Measurements from ENCODE around the gene ADAM11.
"Not testable (repeated sequence)": the region's sequence is repeated elsewhere in the genome, so short reads cannot be mapped to it uniquely, and the experiment has no call there.

ADAM11 gene

DNA sequence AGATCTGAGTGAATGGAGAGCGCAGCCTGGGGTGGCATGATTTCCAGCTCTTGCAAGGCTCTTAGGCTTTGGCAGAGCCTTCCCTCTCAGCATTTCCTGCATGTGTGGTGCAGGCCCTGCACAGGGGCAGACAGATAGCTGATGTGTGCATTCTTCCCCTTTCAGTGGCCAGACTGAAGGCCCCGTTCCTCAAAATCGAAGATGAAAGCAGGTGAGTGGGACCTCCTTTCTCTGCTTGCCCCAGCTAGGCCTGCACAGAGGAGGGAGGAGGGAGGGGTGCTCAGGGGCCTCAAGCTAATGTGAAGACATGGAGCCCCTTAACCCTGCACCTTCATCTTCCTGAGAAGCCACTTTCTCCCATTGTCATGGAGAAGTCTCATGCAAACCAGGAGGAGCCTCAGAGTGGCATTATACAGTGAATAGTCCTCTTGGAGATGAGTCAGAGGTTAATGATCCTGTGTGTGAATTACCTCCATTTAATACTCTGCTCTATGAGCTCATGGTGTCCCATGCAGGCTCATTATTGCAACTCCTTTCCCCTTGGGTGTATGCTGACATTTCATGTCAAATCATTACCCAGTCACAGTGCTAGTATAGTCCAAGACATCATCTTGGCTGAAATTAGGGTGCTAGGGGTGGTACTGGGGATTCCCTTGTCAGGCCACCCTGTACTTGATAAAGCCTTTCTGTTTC is 20.4 kb upstream of the ADAM11 start:
- H3K27ac ChIP-seq, result no peak overlapping the region
- no peak for TF ChIP-seq ZFX (IDR thresholded peaks at IDR 0.05; ENCODE audit: borderline replicate concordance)
- TF ChIP-seq, protein P1, sequence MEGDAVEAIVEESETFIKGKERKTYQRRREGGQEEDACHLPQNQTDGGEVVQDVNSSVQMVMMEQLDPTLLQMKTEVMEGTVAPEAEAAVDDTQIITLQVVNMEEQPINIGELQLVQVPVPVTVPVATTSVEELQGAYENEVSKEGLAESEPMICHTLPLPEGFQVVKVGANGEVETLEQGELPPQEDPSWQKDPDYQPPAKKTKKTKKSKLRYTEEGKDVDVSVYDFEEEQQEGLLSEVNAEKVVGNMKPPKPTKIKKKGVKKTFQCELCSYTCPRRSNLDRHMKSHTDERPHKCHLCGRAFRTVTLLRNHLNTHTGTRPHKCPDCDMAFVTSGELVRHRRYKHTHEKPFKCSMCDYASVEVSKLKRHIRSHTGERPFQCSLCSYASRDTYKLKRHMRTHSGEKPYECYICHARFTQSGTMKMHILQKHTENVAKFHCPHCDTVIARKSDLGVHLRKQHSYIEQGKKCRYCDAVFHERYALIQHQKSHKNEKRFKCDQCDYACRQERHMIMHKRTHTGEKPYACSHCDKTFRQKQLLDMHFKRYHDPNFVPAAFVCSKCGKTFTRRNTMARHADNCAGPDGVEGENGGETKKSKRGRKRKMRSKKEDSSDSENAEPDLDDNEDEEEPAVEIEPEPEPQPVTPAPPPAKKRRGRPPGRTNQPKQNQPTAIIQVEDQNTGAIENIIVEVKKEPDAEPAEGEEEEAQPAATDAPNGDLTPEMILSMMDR (IDR thresholded peaks at IDR 0.05), result no peak

DNA sequence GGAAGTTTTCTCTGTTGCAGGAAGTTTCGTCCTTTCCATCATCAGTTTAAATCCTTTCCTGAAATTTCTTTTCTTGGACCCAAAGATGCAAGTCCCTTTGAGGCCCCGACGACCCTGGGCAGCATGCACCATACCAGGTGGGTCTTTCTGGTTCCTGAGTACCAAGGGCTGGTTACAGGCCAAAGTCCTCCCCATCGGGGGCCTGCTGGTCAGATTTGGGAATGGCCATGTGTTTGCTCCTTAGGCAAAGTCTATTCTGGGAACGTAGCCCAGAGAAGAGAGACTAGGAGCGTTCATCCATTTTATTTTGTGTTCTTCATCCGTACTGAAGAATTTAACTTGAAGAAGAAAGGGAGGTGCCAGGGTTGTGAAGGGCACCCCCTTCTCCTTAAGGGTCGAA is 17.5 kb upstream of the ADAM11 start:
- H3K27ac ChIP-seq, result no peak overlapping the region
- no peak for TF ChIP-seq ZFX (IDR thresholded peaks at IDR 0.05; ENCODE audit: borderline replicate concordance)
- TF ChIP-seq, protein P1 (IDR thresholded peaks at IDR 0.05), result no peak

DNA sequence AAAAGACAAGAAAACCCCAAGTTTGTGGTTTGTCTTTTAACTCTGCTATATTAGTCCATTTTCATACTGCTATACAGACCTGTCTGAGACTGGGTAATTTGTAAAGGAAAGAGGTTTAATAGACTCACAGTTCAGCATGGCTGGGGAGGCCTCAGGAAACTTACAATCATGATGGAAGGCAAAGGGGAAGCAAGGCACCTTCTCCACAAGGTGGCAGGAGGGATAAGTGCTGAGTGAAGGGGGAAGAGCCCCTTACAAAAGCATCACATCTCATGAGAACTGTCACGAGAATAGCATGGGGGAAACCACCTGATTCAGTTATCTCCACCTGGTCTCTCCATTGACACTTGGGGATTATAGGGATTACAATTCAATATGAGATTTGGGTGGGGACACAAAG is 13.5 kb upstream of the ADAM11 start:
- no peak for TF ChIP-seq ZFX (IDR thresholded peaks at IDR 0.05; ENCODE audit: borderline replicate concordance)
- TF ChIP-seq, protein P1 (IDR thresholded peaks at IDR 0.05), result no peak
- H3K27ac ChIP-seq, result no peak overlapping the region

DNA sequence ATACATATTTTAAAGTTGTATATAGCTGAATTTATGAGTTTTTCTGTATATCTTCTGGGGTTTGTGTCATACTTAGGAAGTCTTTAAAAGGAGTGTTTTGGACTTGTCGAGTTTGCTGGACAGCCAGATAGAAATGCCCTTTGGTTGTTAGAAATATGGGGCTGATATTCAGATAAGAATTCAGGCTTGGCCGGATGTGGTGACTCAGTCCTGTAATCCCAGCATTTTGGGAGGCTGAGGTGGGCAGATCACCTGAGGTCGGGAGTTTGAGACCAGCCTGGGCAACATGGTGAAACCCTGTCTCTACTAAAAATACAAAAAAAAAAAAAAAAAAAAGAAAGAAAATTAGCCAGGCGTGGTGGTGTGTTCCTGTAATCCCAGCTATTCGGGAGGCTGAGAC is 13.1 kb upstream of the ADAM11 start:
- H3K27ac ChIP-seq, result not testable (repeated sequence)

DNA sequence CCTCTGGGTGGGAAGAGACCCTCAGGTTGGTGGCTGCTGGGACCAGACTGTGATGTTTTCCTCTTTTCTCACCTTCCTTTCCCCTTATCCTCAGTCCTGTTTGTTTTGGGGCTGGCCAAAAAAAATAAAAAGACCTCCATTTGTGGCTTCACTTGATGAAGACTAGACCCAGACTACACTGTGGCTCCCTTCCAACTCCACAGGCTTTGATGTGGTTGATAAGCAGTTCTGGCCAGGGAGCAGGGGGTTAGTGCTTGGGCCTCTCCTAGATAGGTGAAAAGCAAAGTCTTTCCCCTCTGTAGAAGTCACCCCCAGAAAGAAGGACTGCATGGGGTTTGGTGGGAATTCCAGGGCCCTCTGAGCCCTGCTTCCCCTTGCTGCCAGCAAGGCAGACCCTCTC is 11.2 kb upstream of the ADAM11 start:
- H3K27ac ChIP-seq, result no peak overlapping the region
- TF ChIP-seq, protein P1 (IDR thresholded peaks at IDR 0.05), result no peak
- TF ChIP-seq ZFX (IDR thresholded peaks at IDR 0.05; ENCODE audit: borderline replicate concordance), result no peak

DNA sequence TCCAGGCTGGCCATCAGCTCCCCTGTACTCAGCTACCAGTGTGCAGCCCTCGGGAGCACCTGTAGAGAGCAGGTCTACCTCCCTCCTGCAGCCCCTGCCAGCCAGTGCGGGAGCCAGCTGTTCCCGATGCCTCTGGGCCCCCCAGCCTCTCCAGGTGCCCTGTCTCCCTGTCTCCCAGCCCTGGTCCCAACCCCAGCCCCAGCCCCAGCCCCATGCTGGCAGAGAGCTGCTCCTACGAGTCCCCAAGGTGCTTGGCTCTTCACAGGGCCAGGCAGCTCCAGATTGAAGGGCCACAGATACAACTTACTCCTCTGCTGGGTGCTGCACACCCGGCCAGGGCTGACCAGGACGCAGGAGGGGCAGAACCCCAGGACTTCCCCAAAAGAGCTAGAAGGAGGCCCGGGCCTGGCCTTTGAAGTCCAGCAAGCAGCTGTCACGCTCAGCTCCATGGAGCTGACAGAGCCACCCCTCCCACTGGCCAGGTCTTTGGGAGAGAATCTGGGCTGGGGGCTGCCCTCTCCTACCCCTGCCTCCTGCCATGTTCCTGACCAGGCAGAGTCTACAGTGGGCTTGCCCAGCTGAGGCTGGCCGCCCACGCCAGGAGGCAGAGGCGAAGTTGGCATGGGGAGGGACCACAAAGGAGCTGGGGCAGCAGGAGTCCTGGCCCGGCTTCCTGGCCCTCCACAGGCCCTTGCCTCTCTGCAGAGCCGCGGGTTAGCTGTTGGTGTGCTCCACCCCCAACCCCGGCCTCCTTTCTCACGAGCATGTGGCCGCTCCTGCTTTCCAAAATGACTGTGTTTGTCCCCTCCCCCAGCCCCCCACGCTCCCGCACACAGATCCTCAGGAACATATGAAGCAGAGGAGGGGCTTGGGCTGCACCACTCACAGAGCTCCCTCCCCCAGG is 9.5 kb upstream of the ADAM11 start:
- H3K27ac ChIP-seq, result no peak overlapping the region
- TF ChIP-seq ZFX (IDR thresholded peaks at IDR 0.05; ENCODE audit: borderline replicate concordance), result no peak
- TF ChIP-seq, protein P1 (IDR thresholded peaks at IDR 0.05), result no peak

DNA sequence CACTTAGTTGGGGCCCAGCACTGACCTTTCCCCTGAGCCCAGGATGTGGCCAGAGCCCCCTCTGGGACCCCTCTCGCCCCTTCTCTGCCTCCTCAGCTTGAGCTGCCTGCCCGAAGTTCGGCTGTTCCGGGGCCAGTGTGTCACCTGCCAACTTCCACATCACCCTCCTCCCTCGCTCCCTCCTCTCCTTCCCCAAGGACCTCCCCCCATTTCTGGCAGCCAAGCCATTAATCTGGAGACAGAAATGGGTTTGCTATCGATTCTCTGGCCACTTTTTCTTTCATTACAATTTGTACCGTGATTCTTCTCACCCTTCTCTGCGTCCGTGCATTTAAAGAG is 8.8 kb upstream of the ADAM11 start:
- TF ChIP-seq, protein P1 (IDR thresholded peaks at IDR 0.05), result no peak
- no peak for TF ChIP-seq ZFX (IDR thresholded peaks at IDR 0.05; ENCODE audit: borderline replicate concordance)
- H3K27ac ChIP-seq, result no peak overlapping the region
